ENCODE measurements around the gene KRT32.

KRT32 gene

GRCh38 chr17:41466988-41467387, at the start of gene KRT32:
Gene KRT32 (minus strand): TSS chr17:41467386. CDS start chr17:41467325, 61 bp downstream.
- no peak for DNase-seq

GRCh38 chr17:41516830-41517283, 49.7 kb upstream of the KRT32 start:
- DNase-seq, result no peak

- no peak for DNase-seq
These were observed 49.1 kb upstream of the KRT32 start for GRCh38 chr17:41516147-41516829.

- DNase-seq, result no peak
These were observed 46.0 kb upstream of the KRT32 start for GRCh38 chr17:41513168-41513547.

GRCh38 chr17:41512546-41513167, 45.5 kb upstream of the KRT32 start:
- DNase-seq, result no peak

- DNase-seq, result no peak
These were observed 44.5 kb upstream of the KRT32 start for GRCh38 chr17:41511716-41512115.

GRCh38 chr17:41511116-41511515, 43.9 kb upstream of the KRT32 start:
- no peak for DNase-seq

GRCh38 chr17:41510251-41511065, 43.3 kb upstream of the KRT32 start:
- DNase-seq, result no peak

- DNase-seq, result no peak
These were observed 40.2 kb upstream of the KRT32 start for GRCh38 chr17:41507315-41507880.

- DNase-seq, result no peak
These were observed 38.9 kb upstream of the KRT32 start for GRCh38 chr17:41505809-41506767.

- no peak for DNase-seq
These were observed 38.0 kb upstream of the KRT32 start, which contains the start of gene KRT13 for GRCh38 chr17:41505007-41505808. Gene KRT13 (minus strand): TSS chr17:41505612. CDS start chr17:41505550, 62 bp downstream.

- DNase-seq, result no peak
These were observed 37.2 kb upstream of the KRT32 start for GRCh38 chr17:41504246-41504977.

GRCh38 chr17:41503202-41503601, 36.0 kb upstream of the KRT32 start:
- no peak for DNase-seq

- DNase-seq, result no peak
These were observed 33.1 kb upstream of the KRT32 start for GRCh38 chr17:41500131-41500911.

GRCh38 chr17:41499714-41500113, 32.5 kb upstream of the KRT32 start:
- no peak for DNase-seq

- no peak for DNase-seq
These were observed 31.1 kb upstream of the KRT32 start for GRCh38 chr17:41498276-41498675.

GRCh38 chr17:41496803-41497484, 29.8 kb upstream of the KRT32 start:
- peak; percentile 0 for DNase-seq

GRCh38 chr17:41494524-41494923, 27.3 kb upstream of the KRT32 start:
- no peak for DNase-seq

- peak; percentile 2 for DNase-seq
These were observed 25.6 kb upstream of the KRT32 start for GRCh38 chr17:41492771-41493170.

All from NCI-H446 treated with DMSO at 0.1 percent for 48 hours (cell line).